A673 (cell line): ENCODE results near the gene TLDC2.

Source experiments
- CTCF ChIP-seq: fragments of 300-800, 200-600 bp; sonication (generic); conservative IDR thresholded peaks from 2 replicates; pipeline ENCODE4 v1.5.1; 2017; ENCODE audit warnings: low read depth, mild to moderate bottlenecking, antibody characterized with exemption, low read length, moderate library complexity, mixed read lengths
- EZH2 ChIP-seq: fragments of 200-600 bp; sonication (generic); IDR thresholded peaks from 2 replicates; pipeline ENCODE4 v1.6.1; 2017; ENCODE audit warnings: borderline replicate concordance, low read depth, mild to moderate bottlenecking, mixed read lengths, antibody characterized with exemption, low read length; ENCODE audit not compliant: poor library complexity, severe bottlenecking

- no peak for TF ChIP-seq CTCF
- no peak for TF ChIP-seq EZH2
These were observed 13.1 kb downstream of the TLDC2 start for GRCh38 chr20:36888880-36889516.
